GM12873 (cell line): ENCODE data around the gene CMTM1.

Experiments
- CTCF ChIP-seq: IDR thresholded peaks from 2 replicates; pipeline ENCODE4 v1.5.1; 2012; ENCODE audit warnings: low read depth, mild to moderate bottlenecking, moderate library complexity, low read length, control low read depth; ENCODE audit not compliant: insufficient read depth; ENCODE audit errors: missing control alignments

Gene CMTM1

GRCh38 chr16:66569827-66570405, 3.7 kb downstream of the CMTM1 start:
- no peak for TF ChIP-seq CTCF

- no peak for TF ChIP-seq CTCF
Observed at GRCh38 chr16:66572356-66572755, 6.1 kb downstream of the CMTM1 start.

GRCh38 chr16:66574081-66574480, 7.8 kb downstream of the CMTM1 start:
- TF ChIP-seq CTCF: no peak

DNA sequence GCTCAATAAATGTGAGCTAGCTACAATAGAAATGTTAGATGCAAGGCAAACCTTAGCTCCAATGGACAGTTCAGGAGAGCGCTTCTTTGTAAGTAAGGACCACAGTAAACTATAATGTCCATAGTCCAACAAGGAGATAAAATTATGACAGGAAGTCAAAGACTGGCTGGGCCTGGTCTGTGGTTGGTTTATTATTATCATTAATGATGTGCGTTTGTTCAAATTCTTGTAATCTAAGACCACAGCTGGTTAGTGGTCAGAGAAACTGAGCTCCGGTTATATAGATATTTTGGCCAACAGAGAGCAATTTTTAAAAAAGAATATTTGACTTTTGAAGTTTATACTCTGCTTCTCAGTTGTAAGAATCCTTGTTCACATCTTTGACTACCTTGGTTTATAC, 8.3 kb downstream of the CMTM1 start:
- TF ChIP-seq CTCF: no peak

GRCh38 chr16:66575060-66575459, 8.8 kb downstream of the CMTM1 start:
- TF ChIP-seq CTCF: no peak

DNA sequence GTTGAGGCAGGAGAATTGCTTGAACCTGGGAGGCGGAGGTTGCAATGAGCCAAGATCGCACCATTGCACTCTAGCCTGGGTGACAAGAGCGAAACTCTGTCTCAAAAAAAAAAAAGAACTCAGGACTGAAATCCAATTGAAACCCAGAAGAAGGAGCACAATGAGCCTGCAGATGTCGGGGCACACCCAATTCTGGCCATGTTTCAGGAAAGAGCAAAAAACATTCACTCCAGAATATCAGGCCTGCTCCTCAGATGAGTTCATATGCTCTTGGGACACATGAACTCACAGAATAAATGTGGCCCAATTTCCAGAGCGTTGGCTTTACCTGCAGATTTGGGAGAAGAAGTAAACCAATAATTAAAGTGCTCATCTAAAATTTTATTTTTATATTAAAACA, 10.1 kb downstream of the CMTM1 start:
- TF ChIP-seq CTCF: no peak

DNA sequence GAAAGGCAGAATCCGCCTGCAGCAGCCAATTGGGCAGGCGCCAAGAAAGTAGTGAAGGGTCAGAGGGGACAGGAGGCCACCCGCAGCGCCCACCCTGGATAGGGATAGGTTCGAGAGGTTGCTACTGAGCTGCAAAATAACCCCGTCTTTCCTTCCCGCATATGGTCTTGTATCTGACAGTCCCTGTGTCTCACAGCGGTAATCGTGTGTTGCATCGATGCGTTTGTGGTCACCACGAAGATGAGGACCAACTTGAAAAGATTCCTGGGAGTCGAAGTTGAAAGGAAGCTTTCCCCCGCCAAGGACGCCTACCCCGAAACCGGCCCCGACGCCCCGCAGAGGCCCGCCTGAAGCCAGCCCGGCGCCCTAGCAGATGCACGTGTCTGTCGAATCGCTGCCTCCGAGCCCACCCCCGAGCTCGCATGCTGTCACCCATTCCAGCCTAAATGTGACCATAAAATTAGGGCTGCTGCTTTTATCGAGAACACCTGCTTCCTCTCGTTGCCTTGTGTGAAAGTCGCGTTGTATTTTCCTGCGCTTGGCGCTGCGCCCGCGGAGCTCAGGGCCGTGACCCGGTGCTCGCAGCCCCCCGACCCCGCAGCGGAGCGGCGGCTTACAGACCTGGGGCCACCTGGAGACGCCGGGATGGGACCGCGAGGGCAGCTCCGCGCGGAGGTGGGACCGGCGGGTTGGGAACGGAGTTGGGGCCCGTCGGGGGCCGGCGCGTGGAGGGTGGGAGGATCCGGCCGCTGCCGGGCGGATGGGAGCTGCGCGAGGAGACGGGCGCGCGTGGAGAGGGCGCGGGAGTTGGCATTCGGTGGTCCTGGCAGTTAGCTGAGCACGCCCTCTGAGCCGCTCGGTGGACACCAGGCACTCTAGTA, 12.7 kb downstream of the CMTM1 start, which contains the start of gene CMTM2:
Gene CMTM2 (plus strand): TSS at position 813 of the 881 bp plus-strand sequence. CDS start 145 bp downstream, outside the sequence.
- no peak for TF ChIP-seq CTCF
